Measurements from ENCODE around the gene HSP90B1. TPM values are rescaled to one million over a fixed set of nuclear protein-coding genes. Genes with fewer than 3 reads are reported as not detected.

Gene HSP90B1
- 517 TPM for total RNA-seq

DNA sequence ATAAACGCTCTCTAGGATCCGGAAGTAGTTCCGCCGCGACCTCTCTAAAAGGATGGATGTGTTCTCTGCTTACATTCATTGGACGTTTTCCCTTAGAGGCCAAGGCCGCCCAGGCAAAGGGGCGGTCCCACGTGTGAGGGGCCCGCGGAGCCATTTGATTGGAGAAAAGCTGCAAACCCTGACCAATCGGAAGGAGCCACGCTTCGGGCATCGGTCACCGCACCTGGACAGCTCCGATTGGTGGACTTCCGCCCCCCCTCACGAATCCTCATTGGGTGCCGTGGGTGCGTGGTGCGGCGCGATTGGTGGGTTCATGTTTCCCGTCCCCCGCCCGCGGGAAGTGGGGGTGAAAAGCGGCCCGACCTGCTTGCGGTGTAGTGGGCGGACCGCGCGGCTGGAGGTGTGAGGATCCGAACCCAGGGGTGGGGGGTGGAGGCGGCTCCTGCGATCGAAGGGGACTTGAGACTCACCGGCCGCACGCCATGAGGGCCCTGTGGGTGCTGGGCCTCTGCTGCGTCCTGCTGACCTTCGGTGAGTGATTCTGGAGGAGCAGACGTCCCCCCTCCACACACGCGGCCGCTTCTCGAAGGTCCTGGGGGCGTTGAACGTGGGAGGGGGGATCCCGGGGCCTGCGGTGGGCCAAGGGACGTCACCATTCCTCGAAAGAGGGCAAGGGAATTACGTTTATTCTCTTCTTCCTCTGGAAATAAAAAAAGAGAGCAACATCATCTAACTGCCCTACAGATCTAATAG lies at the start of gene HSP90B1:
HSP90B1 (plus strand) TSS at position 377 of the 753 bp plus-strand sequence; CDS start at position 483, 106 bp downstream.
- DNase-seq (ENCODE audit: low spot score) = peak; percentile 99
- intact Hi-C loops (cut with DNase I) = no loop called here
- peak; percentile 96 for ATAC-seq

DNA sequence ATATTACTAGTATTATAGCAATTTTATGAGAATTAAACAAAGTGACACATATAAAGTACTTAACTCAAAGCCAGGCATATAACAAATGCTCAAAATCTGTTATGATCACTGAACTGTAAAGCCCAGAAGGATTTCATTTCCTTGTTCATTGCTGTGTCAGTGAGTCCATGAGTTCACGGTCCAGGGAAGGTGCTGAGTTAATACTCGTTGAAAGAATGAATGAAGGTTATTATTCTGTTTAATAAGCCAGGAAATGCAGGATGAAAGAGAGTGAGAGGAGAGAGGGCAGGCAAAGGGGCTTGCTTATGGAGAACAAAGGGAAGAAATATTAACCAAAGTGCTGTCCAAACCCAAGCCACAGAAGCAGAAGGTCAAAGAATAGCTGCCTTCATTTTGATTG lies 48.9 kb upstream of the HSP90B1 start:
- ATAC-seq (no peak), DNase-seq (ENCODE audit: low spot score) (no peak)
- intact Hi-C loops (cut with DNase I) = loop anchor here (10.0 kb wide), 1 partner anchor 224 kb away; no protein-coding TSS in a partner anchor

DNA sequence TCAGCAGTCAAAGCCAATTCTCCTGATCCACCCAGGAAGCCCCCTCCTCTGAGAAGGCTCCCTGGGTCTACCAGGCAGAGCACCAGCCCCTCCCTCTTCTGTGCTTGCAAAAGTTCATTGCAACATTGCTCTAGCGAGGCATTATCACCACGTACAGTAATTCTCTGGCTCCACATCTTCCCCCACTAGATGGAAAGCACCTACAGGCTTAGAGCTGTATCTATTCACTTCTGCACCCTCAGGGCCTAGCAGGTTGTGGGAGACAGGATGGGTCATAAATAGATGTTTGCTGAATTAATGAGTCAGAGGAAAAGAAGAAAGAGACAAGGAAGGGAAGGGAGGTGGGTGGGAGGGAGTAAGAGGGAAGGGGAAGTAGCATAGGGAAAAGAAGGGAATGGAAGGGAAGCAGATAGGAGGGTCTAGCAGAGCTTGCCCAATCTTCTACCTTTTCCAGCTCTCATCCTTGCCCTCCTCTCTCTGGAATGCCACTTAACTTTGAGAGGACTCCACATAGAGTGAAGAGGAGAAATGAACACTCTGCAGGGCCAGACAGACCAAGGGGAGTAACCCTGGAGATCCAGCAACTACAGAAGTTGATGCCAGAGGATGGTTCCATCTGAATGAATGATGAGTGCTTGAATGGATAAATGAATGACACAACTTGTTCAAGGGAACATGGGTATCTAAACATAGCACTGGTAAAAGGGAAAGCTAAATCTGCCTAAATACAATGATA lies 47.2 kb upstream of the HSP90B1 start:
- intact Hi-C loops (cut with DNase I) = loop anchor here (10.0 kb wide), 1 partner anchor 222 kb away; no protein-coding TSS in a partner anchor

DNA sequence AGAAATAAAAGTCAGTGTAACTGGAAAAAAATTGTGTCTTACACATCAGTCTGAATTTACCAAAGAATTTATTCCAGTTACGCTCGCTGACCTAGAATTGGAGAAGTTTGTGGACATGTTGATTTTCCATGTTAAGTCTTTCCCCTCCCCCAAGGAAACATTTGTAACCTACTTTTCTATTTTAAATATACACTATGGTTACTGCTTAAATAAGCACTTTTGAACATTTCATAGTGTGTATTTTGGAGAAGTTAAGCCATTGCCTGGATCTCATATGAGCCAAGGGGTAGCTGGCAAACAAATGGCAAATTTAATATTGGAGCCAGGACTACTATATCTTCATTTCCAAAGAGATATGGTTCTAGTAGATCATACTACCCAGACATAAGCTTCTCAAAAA lies 46.3 kb upstream of the HSP90B1 start:
- no peak for DNase-seq (ENCODE audit: low spot score)
- intact Hi-C loops (cut with DNase I) = loop anchor here (10.0 kb wide), 1 partner anchor 221 kb away; no protein-coding TSS in a partner anchor
- ATAC-seq = peak; percentile 50

More for the DNA sequence above, 47.2 kb upstream of the HSP90B1 start:
- ATAC-seq (no peak), DNase-seq (ENCODE audit: low spot score) (no peak)

DNA sequence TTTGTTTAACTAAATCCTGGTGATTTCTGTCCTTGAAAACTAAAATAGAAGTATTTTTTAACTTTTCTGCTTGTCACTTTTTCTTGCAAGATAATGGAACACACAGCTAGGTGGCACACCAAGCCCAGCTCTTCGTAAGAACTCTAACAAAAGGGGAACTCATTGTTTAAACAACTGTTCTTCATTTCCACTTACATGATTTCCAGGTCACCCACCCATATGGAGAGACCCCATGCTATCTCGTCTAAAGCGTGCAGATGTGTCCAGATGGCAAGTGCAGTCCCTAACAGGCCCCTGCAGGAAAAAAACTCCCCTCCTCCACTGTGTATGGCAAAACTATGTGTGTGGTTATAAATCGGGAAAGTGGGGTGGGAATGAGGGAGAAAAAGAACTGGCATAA lies 45.9 kb upstream of the HSP90B1 start:
- DNase-seq (ENCODE audit: low spot score) (no peak), ATAC-seq (peak; percentile 63)
- intact Hi-C loops (cut with DNase I) = loop anchor here (10.0 kb wide), 1 partner anchor 220 kb away; no protein-coding TSS in a partner anchor

DNA sequence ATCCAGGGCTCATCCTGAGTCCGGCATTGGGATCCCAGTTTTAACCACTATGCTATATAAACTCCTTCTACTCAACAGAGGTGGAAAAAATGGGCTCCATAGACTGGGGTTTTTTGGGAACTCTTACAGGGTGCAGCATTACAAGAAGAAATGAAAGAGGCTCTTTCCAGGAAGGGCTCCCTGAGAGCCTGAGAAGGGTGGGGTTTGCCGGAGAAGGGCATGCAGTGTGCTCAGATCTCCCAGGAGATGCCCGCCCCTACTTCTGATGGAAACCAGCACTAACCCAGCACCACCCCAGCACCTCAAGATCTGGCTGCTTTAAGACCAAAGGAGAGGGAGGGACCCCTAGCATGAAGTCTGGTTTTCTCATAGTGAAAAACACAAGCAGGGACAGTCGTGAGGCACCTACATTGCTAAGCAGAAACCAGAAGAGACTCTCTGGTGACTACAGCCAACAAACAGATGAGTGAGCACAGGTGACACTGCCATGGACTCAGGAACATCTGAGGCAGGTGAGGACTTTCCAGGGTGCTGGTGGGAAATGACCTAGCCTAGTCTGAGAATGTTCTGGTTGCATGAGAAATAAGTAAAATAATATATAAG lies 43.9 kb upstream of the HSP90B1 start:
- no peak for DNase-seq (ENCODE audit: low spot score)
- no peak for ATAC-seq
- intact Hi-C loops (cut with DNase I) = loop anchor here (10.0 kb wide), 1 partner anchor 219 kb away; no protein-coding TSS in a partner anchor

DNA sequence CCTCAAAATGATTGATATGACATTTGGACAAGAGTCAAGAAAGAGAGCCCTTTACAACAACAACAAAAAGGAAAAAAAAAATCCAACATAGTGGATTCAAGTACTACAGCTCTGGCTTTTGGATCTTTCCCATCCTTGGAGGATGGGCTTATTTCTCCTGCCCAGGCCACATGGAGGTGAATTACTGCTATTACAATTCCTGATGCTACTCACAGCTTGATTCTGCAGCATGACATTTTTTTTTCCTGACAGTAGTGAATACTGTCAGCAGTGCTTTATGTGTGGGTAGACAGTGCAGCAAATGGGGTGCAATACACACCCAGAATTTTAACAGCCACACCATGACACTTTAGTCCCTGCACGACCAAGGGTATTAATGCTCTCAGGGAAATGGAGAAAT lies 42.5 kb upstream of the HSP90B1 start:
- intact Hi-C loops (cut with DNase I) = loop anchor here (10.0 kb wide), 1 partner anchor 217 kb away; no protein-coding TSS in a partner anchor
- DNase-seq (ENCODE audit: low spot score) (no peak), ATAC-seq (no peak)

DNA sequence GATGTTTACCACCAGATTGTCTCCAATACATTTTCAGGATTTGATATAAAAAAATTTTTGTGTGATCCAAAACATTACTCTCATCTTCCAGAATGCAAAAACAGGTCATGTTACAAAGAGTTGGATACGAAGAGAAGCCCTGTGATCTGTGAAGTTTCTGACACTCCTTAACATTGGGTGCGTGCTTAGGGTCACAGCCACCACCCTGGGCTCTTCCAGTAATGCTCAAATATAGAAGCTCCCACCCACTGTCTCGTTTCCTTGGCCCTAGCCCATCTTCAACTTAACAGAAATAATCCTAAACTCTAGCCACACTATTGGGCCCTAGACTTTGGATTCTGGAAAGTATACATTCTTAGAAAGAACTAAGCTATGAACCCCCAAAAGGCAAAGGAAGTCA lies 32.9 kb upstream of the HSP90B1 start:
- intact Hi-C loops (cut with DNase I) = no loop called here
- ATAC-seq (no peak), DNase-seq (ENCODE audit: low spot score) (no peak)

DNA sequence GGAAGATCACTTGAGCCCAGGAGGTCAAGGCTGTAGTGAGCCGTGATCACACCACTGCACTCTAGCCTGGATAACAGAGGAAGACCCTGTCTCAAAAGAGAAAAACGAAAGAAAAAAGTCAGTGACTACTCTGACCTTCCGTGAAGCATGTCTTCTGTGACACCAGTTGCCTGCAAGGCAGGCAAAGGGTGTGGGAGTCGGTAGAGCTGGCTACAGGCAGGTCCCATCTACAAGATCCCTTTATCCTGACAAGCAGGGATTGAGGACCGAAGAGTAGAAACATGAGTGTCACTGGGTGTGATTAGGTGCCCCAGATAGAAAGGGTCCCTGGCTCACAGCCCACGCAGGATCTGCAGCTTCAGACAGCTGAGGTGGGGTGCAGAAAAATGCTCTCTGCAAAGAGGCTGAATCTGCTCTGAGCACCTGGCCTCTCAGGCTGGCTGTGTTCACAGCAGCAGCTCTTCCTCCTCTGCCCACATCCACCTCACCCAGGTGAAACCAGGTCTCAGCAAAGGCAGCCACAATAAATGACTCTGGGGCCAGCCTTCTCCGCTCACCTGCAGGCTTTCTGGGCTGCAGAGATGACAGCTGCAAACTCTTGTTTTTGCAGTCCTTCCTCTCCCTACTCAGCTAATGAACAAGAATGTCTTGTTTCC lies 28.6 kb upstream of the HSP90B1 start:
- DNase-seq (ENCODE audit: low spot score) (no peak), ATAC-seq (no peak)
- intact Hi-C loops (cut with DNase I) = no loop called here

DNA sequence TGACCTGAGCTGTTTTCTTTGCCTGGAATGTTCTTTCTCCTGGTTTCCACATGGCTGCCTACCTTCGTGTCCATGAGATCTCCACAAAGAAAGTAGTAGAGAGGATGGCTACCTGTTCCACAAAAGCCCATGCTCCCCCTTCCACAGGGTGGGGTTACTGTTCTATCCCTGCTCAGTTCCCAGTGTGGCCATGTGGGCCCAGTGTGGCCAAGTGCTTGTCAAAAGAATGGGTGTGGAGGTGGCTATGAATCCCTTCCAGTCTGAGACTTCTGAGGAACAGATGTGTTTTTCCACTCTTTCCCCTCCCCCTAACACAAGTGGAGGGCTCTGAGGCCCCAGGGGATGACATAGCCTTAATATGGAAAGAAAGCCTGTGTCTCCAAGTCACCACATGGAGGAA lies 26.2 kb upstream of the HSP90B1 start:
- ATAC-seq (no peak), DNase-seq (ENCODE audit: low spot score) (no peak)
- intact Hi-C loops (cut with DNase I) = no loop called here

DNA sequence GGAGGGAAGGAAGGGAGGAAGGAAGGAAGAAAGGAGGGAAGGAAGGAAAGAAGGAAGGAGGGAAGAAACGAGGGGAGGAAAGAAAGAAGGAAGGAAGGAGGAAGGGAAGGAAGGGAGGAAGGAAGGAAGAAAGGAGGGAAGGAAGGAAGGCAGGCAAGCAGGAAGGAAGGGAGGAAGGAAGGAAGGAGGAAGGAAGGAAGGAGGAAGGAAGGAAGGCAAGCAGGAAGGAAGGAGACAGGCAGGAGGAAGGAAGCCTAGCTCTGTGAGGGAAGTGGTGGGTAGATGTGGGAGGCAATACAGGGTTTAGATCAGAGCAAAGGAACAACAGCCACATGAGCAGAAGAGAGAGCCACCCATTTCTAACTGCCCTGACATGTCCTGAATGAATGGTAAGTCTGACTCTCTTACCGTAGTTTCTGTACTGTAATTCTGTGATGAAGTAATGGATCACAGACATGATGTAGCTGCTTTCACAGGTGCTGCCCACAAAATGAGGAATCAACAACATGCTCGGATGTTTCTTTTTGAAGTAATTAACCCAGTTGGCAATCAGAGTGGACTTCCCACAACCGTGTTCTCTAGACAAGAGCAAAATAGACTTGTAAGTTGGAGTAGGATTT lies 24.4 kb upstream of the HSP90B1 start:
- DNase-seq (ENCODE audit: low spot score) (no peak), ATAC-seq (no peak)
- intact Hi-C loops (cut with DNase I) = no loop called here

DNA sequence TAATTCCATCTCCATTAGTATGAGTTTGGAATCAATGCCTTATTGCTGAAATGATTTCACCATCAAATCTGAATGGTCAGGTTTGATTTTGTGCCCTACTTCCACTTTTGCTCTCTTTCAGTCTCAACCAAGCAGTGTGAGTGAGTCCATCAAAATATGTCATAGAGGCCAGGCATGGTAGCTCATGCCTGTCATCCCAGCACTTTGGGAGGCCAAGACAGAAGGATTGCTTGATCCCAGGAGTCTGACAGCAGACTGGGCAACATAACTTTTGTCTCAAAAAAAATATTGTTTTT lies 22.0 kb upstream of the HSP90B1 start:
- DNase-seq (ENCODE audit: low spot score) = no peak
- ATAC-seq = no peak
- intact Hi-C loops (cut with DNase I) = no loop called here

DNA sequence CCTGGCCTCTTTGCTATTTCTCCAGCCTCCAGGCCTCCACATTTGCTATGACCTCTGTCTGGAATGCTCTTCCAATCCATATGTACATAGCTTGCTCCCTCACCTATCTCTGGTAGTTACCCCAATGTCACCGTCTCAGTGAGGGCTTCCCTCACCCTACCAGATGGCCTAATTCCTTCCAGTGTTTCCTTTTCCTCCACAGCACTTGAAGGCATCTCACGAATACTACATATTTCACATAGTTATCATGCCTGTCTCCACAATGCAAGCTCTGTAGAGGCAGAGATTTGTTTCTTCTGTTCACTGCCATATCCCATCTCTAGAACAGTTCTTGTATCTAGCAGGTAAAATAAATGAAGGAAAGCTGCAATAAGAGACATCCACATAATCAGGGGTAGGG lies 21.3 kb upstream of the HSP90B1 start:
- ATAC-seq = no peak
- DNase-seq (ENCODE audit: low spot score) = no peak
- intact Hi-C loops (cut with DNase I) = no loop called here

DNA sequence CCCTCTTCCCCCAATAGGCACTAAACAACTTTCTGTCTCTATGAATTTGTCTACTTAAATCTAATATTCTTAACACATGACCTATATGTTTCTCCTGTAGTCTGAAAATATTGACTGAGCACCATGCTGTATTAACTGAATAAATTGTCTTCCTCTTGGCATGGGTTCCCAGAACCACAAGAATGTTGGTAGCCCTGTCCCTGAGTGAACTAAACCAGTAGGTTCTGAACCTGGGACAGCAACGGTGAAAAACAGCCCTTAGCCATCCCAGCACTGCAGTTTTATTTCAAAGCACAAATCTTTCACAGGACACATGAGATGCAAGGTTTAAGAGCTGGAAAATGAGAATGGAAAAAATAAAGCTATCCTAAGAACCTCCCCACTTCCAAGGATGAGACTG lies 20.4 kb upstream of the HSP90B1 start:
- ATAC-seq (no peak), DNase-seq (ENCODE audit: low spot score) (no peak)
- intact Hi-C loops (cut with DNase I) = no loop called here

DNA sequence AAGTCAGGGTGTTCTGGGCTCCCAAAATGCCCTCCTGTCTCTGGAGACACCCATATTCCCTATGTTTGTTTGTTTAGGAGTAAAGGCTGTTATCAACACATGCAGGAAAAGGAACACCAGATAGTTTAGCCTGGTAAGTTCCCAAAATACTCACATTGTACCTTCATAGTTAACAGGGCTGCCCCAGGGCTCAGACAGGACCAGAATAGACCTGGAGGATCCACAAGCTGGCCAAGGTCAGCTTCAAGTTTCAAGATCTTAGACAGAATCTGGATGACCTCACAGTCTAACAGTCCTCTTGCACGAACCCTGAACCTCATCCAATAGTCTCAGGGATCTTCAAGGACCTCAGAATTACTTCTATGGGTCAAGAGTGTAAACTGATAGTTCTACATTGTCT lies 18.1 kb upstream of the HSP90B1 start:
- no peak for ATAC-seq
- no peak for DNase-seq (ENCODE audit: low spot score)
- intact Hi-C loops (cut with DNase I) = no loop called here

DNA sequence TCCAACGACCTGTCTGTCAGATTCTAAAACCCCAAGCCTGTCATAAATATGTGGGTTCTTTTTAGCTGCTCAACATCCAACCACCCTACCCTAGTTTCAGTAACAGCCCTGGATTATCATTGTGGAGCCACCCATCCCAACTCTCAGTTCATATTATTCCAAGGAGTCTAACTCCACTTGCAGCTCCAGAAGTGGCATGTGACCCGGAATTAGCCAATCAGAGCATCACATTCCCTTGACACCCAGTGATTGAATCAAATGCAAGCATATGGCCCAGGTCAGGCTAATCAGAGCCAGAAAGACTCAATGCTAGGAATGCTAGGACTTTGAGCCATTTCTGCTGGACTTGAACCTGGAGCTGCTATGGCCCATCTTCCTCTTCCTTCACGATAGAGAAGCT lies 17.1 kb upstream of the HSP90B1 start:
- DNase-seq (ENCODE audit: low spot score) (no peak), ATAC-seq (no peak)
- intact Hi-C loops (cut with DNase I) = no loop called here

DNA sequence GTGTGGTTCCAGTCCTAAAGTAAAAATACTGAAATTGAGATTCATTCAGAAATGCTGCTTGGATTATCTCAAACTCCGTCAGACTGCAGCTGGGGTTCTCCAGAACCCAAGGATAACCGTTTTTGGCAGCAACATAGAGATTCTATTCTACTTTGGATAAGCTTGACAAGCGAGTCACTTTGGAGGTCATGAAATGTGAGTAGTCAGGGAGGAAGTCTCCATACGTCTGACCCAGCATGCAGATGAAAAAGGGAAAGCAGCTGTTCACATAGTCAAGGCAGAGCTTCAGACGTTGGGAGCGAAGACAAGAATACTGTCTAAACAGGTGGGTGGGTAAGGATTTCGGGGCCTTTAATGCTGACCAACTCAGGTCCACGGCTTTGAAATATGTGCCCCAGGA lies 14.9 kb upstream of the HSP90B1 start:
- intact Hi-C loops (cut with DNase I) = no loop called here
- DNase-seq (ENCODE audit: low spot score) (no peak), ATAC-seq (no peak)

DNA sequence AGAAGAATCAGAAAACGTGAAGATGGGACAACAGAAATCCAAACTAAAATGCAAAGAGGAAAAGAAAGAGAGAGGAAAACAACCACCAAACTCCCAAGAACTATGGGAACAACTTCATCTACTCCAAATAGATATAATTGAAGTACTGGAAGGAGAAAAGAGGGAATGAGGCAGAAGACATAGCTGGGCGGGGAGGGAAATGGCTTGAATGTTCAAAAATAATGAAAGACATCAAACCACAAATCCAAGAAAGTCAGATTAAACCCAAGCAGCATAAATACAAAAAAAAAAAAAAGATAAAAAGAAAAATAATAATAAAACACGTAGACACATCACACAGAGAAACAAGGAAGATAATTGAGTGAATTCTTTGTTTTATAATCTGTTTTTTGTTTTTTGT lies 12.3 kb upstream of the HSP90B1 start:
- no peak for ATAC-seq
- intact Hi-C loops (cut with DNase I) = no loop called here

More for the DNA sequence above, 12.3 kb upstream of the HSP90B1 start:
- DNase-seq (ENCODE audit: low spot score) = no peak

Data from sciatic nerve (tissue), 2 donors.